GM19239 (cell line): ENCODE data around the gene NOG.
A peak's percentile ranks its signal among the peaks of the same experiment; 100 is the strongest.

Source experiments
- DNase-seq: peaks from one replicate; pipeline ENCODE4 v3.0.0; 2011; ENCODE audit warnings: low spot score; ENCODE audit not compliant: insufficient read length
- FAIRE-seq: peaks from 2 replicates; lab custom pipeline; 2011; peaks lifted over from hg19 to GRCh38; lab: Jason Lieb, UNC

Gene NOG

GRCh38 chr17:56593646-56594319 lies at the start of gene NOG:
TSS of gene NOG (plus strand) at chr17:56593699. CDS start at chr17:56594224, 525 bp downstream.
- DNase-seq (peak; percentile 44), FAIRE-seq (no peak)

GRCh38 chr17:56545106-56545505 lies 48.4 kb upstream of the NOG start:
- FAIRE-seq (no peak), DNase-seq (no peak)

GRCh38 chr17:56545930-56546329 lies 47.6 kb upstream of the NOG start:
- DNase-seq (no peak), FAIRE-seq (no peak)

- DNase-seq = no peak
- FAIRE-seq = no peak
Observed at GRCh38 chr17:56548661-56549060, 44.8 kb upstream of the NOG start.

- FAIRE-seq (no peak), DNase-seq (no peak)
Observed at GRCh38 chr17:56549501-56549900, 44.0 kb upstream of the NOG start.

- FAIRE-seq (no peak), DNase-seq (no peak)
Observed at GRCh38 chr17:56557682-56558081, 35.8 kb upstream of the NOG start.

- DNase-seq = no peak
- no peak for FAIRE-seq
Observed at GRCh38 chr17:56558088-56558487, 35.4 kb upstream of the NOG start.

- FAIRE-seq = no peak
- DNase-seq = no peak
Observed at GRCh38 chr17:56570199-56570598, 23.3 kb upstream of the NOG start.

GRCh38 chr17:56571456-56571855 lies 22.0 kb upstream of the NOG start:
- FAIRE-seq (no peak), DNase-seq (no peak)

- FAIRE-seq = no peak
- no peak for DNase-seq
Observed at GRCh38 chr17:56577190-56577842, 16.2 kb upstream of the NOG start.

GRCh38 chr17:56577843-56578204 lies 15.7 kb upstream of the NOG start:
- DNase-seq = no peak
- no peak for FAIRE-seq

GRCh38 chr17:56581635-56582627 lies 11.6 kb upstream of the NOG start:
- FAIRE-seq = no peak
- no peak for DNase-seq

- no peak for FAIRE-seq
Observed at GRCh38 chr17:56583772-56584171, 9.7 kb upstream of the NOG start.

GRCh38 chr17:56587298-56587697 lies 6.2 kb upstream of the NOG start:
- FAIRE-seq (no peak), DNase-seq (no peak)

More at GRCh38 chr17:56583772-56584171, 9.7 kb upstream of the NOG start:
- no peak for DNase-seq

- DNase-seq = peak; percentile 82
- no peak for FAIRE-seq
Observed at GRCh38 chr17:56592487-56593085, 913 bp upstream of the NOG start.

GRCh38 chr17:56593086-56593645 lies 333 bp upstream of the NOG start:
- no peak for FAIRE-seq
- DNase-seq = peak; percentile 17

- no peak for FAIRE-seq
- DNase-seq = peak; percentile 13
Observed at GRCh38 chr17:56594320-56595107, 1.0 kb downstream of the NOG start.

- DNase-seq (no peak), FAIRE-seq (no peak)
Observed at GRCh38 chr17:56595108-56595418, 1.6 kb downstream of the NOG start.

GRCh38 chr17:56595831-56596690 lies 2.6 kb downstream of the NOG start:
- no peak for DNase-seq

More at GRCh38 chr17:56595831-56596690, 2.6 kb downstream of the NOG start:
- FAIRE-seq = no peak
